GM23338 (cell line): ENCODE data around the gene ACTMAP. TPM values are rescaled to one million over a fixed set of nuclear protein-coding genes. Genes with fewer than 3 reads are reported as not detected.

Source experiments
- ATAC-seq: fragments of 200-7000 bp; cut with Tn5 transposase; 3 replicates; pipeline ENCODE4 v1.9.1; 2020
- DNase-seq: peaks from one replicate; pipeline ENCODE4 v3.0.0-alpha.2; 2015; ENCODE audit warnings: low spot score
- H2AFZ ChIP-seq: fragments of 200-600 bp; sonication (generic); 2 replicates; pipeline ENCODE4 v1.8.0; 2016; ENCODE audit warnings: antibody characterized with exemption, mild to moderate bottlenecking, moderate library complexity
- H3F3A ChIP-seq: fragments of 200-600 bp; sonication (generic); replicated peaks from 2 replicates; pipeline ENCODE4 v1.8.0; 2017; ENCODE audit warnings: antibody characterized with exemption, mixed run types, low read depth
- H3K27ac ChIP-seq: fragments of 200-600 bp; sonication (generic); 2 replicates; pipeline ENCODE4 v1.6.1; 2016; ENCODE audit warnings: low read depth
- H3K27me3 ChIP-seq: fragments of 200-600 bp; sonication (generic); 2 replicates; pipeline ENCODE4 v1.8.0; 2016; ENCODE audit warnings: mild to moderate bottlenecking, mixed run types, moderate library complexity; ENCODE audit not compliant: insufficient read depth
- H3K36me3 ChIP-seq: fragments of 200-600 bp; sonication (generic); 2 replicates; pipeline ENCODE4 v1.8.0; 2016; ENCODE audit warnings: mild to moderate bottlenecking; ENCODE audit not compliant: insufficient read depth
- H3K4me1 ChIP-seq: fragments of 200-600 bp; sonication (generic); 2 replicates; pipeline ENCODE4 v1.8.0; 2016; ENCODE audit warnings: mild to moderate bottlenecking, moderate library complexity; ENCODE audit not compliant: insufficient read depth
- H3K4me2 ChIP-seq: fragments of 200-600 bp; sonication (generic); 2 replicates; pipeline ENCODE4 v1.7.1; 2017; ENCODE audit warnings: mixed run types
- H3K4me3 ChIP-seq: fragments of 200-600 bp; sonication (generic); 2 replicates; pipeline ENCODE4 v1.6.1; 2016; ENCODE audit warnings: mixed run types
- H3K79me2 ChIP-seq: fragments of 200-600 bp; sonication (generic); replicated peaks from 2 replicates; pipeline ENCODE4 v1.8.0; 2017; ENCODE audit warnings: mild to moderate bottlenecking; ENCODE audit not compliant: insufficient read depth
- H3K9me2 ChIP-seq: fragments of 200-600 bp; sonication (generic); 2 replicates; pipeline ENCODE4 v1.8.0; 2017; ENCODE audit not compliant: insufficient read depth
- H4K20me1 ChIP-seq: fragments of 200-600 bp; sonication (generic); replicated peaks from 2 replicates; pipeline ENCODE4 v1.8.0; 2017; ENCODE audit warnings: mild to moderate bottlenecking; ENCODE audit not compliant: insufficient read depth
- H3K27ac Mint-ChIP-seq: 2 replicates; pipeline ENCODE4 v1.8.0; 2020; ENCODE audit warnings: inconsistent platforms, mild to moderate bottlenecking, moderate library complexity, mixed read lengths
- H3K27me3 Mint-ChIP-seq: 3 replicates; pipeline ENCODE4 v1.8.0; 2022; ENCODE audit warnings: low read depth, mild to moderate bottlenecking, moderate library complexity, mixed read lengths, inconsistent platforms; ENCODE audit not compliant: insufficient read depth, poor library complexity
- H3K36me3 Mint-ChIP-seq: 3 replicates; pipeline ENCODE4 v1.8.0; 2021; ENCODE audit warnings: low read depth, mild to moderate bottlenecking, inconsistent platforms, moderate library complexity, mixed read lengths
- H3K4me1 Mint-ChIP-seq: 3 replicates; pipeline ENCODE4 v1.8.0; 2020; ENCODE audit warnings: mild to moderate bottlenecking, inconsistent platforms, mixed read lengths
- H3K4me3 Mint-ChIP-seq: 3 replicates; pipeline ENCODE4 v1.8.0; 2021; ENCODE audit warnings: moderate library complexity, mild to moderate bottlenecking, inconsistent platforms, mixed read lengths
- H3K9me3 Mint-ChIP-seq: 3 replicates; pipeline ENCODE4 v1.8.0; 2020; ENCODE audit warnings: moderate library complexity, mild to moderate bottlenecking, inconsistent platforms, mixed read lengths
- CTCF ChIP-seq, 2 experiments: fragments of 200-600 bp in 1 of 2; sonication (generic) in 1 of 2; conservative IDR thresholded peaks; 2 replicates each; pipeline versions ENCODE4 v1.5.1 to v1.6.1; 2016 to 2017; ENCODE audit warnings: antibody characterized with exemption in 2 of 2, low read depth in 2 of 2, mild to moderate bottlenecking in 2 of 2, moderate library complexity in 1 of 2
- ZNF462 ChIP-seq: fragments of 250-450 bp; sonication (Bioruptor Pico); IDR thresholded peaks from 2 replicates; pipeline ENCODE4 v1.5.0; 2020; ENCODE audit warnings: mild to moderate bottlenecking, moderate library complexity
- polyA plus RNA-seq: library from polyadenylated mRNA; unstranded; fragments of >200 nt; fragmentation: Nextera tagmentation; extraction: Ambion mirVana; gene quantifications from 2 replicates; pipeline ENCODE4 v1.2.1, GENCODE V29; 2016
- small RNA-seq: library from RNA; depleted of rRNA; stranded (forward); fragments of <200 nt; gene quantifications from one replicate; pipeline ENCODE3, GENCODE V24; 2014; ENCODE audit warnings: low replicate concordance
- total RNA-seq: library from RNA; depleted of rRNA; stranded (reverse); fragments of >200 nt; shearing (Covaris generic); gene quantifications from 2 replicates; pipeline ENCODE4 v1.2.3, GENCODE V29; 2014; rRNA removed

Gene ACTMAP
- total and polyA plus RNA-seq, 2 experiments from 2014 or later: 14.9 to 16.7 TPM

GRCh38 chr19:40691421-40692211 is 58.7 kb downstream of the ACTMAP start:
- no peak for TF ChIP-seq ZNF462 (CRISPR knock-in tag)
- peak in 1 of 2 experiments; percentile 23; a peak in 1 of 4 replicates for TF ChIP-seq CTCF (conservative IDR thresholded peaks at IDR 0.05; ENCODE audit: low read depth in 2 of 2)
- Histone ChIP-seq H3K4me3 (peak overlapping the region; percentile 78), H3K27ac (peak overlapping the region; percentile 99; the same call in 1 of the 2 replicates), H3K79me2 (peaks cover 19% of the 10 kb centered on the region), H3K36me3 (peaks cover 4% of the 10 kb centered on the region; the same call in 1 of the 2 replicates), H3K4me1 (peaks cover 8% of the 10 kb centered on the region; the same call in 1 of the 2 replicates), H3K27me3 (no peaks in the 10 kb centered on the region), H4K20me1 (peaks cover 8% of the 10 kb centered on the region), H3K4me2 (peak overlapping the region; percentile 94), H3F3A (no peaks in the 10 kb centered on the region; the same call in 1 of the 2 replicates), H3K9me2 (no peaks in the 10 kb centered on the region), H2AFZ (no peak overlapping the region)
- Mint-ChIP-seq H3K27me3 (peaks cover 2% of the 10 kb centered on the region), H3K27ac (peak overlapping the region; percentile 100), H3K4me1 (peaks cover 17% of the 10 kb centered on the region), H3K9me3 (no peaks in the 10 kb centered on the region), H3K36me3 (peaks cover 8% of the 10 kb centered on the region), H3K4me3 (peak overlapping the region; percentile 86)
- ATAC-seq: peak; percentile 38
- DNase-seq: peak; percentile 71

Small RNA genes lying within 50 kb of the gene (small RNA-seq; reads per million reads assigned to genes)
- not detected for gene RNU6-195P

Other genes starting within 250 kb of the ACTMAP start
- gene SHKBP1, start 173.6 kb downstream of the ACTMAP start, total RNA-seq: 60.0 and 63.2 TPM in 2 replicates
- 69.8 and 74.6 TPM in 2 replicates for gene SHKBP1, start 173.6 kb downstream of the ACTMAP start, polyA plus RNA-seq
- gene LTBP4, start 149.1 kb downstream of the ACTMAP start, total RNA-seq: 53.2 and 65.0 TPM in 2 replicates
- 48.4 and 50.3 TPM in 2 replicates for gene LTBP4, start 149.1 kb downstream of the ACTMAP start, polyA plus RNA-seq
- gene NUMBL, start 59.8 kb downstream of the ACTMAP start, total RNA-seq: 21.6 and 28.5 TPM in 2 replicates
- 8.5 and 9.6 TPM in 2 replicates for gene NUMBL, start 59.8 kb downstream of the ACTMAP start, polyA plus RNA-seq
- gene COQ8B, start 33.6 kb downstream of the ACTMAP start, total RNA-seq: 42.6 and 59.6 TPM in 2 replicates
- gene COQ8B, start 33.6 kb downstream of the ACTMAP start, polyA plus RNA-seq: 13.4 and 13.9 TPM in 2 replicates
- gene ITPKC, start 33.4 kb downstream of the ACTMAP start, total RNA-seq: 9.8 and 12.6 TPM in 2 replicates
- 5.3 and 5.4 TPM in 2 replicates for gene ITPKC, start 33.4 kb downstream of the ACTMAP start, polyA plus RNA-seq
- gene SNRPA, start 726 bp upstream of the ACTMAP start, total RNA-seq: 239 and 295 TPM in 2 replicates
- 321 and 326 TPM in 2 replicates for gene SNRPA, start 726 bp upstream of the ACTMAP start, polyA plus RNA-seq
- not detected in 2 replicates for gene MIA, start 25.0 kb upstream of the ACTMAP start, total RNA-seq
- gene MIA, start 25.0 kb upstream of the ACTMAP start, polyA plus RNA-seq: not detected in 2 replicates
- 27.4 and 32.6 TPM in 2 replicates for gene RAB4B, start 27.8 kb upstream of the ACTMAP start, total RNA-seq
- gene RAB4B, start 27.8 kb upstream of the ACTMAP start, polyA plus RNA-seq: 23.0 and 29.0 TPM in 2 replicates
- gene EGLN2, start 48.7 kb upstream of the ACTMAP start, total RNA-seq: 98.3 and 118 TPM in 2 replicates
- gene EGLN2, start 48.7 kb upstream of the ACTMAP start, polyA plus RNA-seq: 55.8 and 59.9 TPM in 2 replicates
- not detected in 2 replicates for gene CYP2A6, start 100.0 kb upstream of the ACTMAP start, total RNA-seq
- gene CYP2A6, start 100.0 kb upstream of the ACTMAP start, polyA plus RNA-seq: 0.39 TPM in 1 of 2 replicates, not detected in the other
- 4.8 TPM in 1 of 2 replicates, not detected in the other for gene CYP2A7, start 131.8 kb upstream of the ACTMAP start, total RNA-seq
- not detected in 2 replicates for gene CYP2A7, start 131.8 kb upstream of the ACTMAP start, polyA plus RNA-seq
- gene CYP2B6, start 240.8 kb upstream of the ACTMAP start, total RNA-seq: 1.2 and 8.4 TPM in 2 replicates
- gene CYP2B6, start 240.8 kb upstream of the ACTMAP start, polyA plus RNA-seq: 2.9 and 3.9 TPM in 2 replicates